ENCODE data around the gene EDN1.
A peak's percentile ranks its signal among the peaks of the same experiment; 100 is the strongest.
"Not testable (repeated sequence)": the region's sequence is repeated elsewhere in the genome, so short reads cannot be mapped to it uniquely, and the experiment has no call there.

Gene EDN1

DNA sequence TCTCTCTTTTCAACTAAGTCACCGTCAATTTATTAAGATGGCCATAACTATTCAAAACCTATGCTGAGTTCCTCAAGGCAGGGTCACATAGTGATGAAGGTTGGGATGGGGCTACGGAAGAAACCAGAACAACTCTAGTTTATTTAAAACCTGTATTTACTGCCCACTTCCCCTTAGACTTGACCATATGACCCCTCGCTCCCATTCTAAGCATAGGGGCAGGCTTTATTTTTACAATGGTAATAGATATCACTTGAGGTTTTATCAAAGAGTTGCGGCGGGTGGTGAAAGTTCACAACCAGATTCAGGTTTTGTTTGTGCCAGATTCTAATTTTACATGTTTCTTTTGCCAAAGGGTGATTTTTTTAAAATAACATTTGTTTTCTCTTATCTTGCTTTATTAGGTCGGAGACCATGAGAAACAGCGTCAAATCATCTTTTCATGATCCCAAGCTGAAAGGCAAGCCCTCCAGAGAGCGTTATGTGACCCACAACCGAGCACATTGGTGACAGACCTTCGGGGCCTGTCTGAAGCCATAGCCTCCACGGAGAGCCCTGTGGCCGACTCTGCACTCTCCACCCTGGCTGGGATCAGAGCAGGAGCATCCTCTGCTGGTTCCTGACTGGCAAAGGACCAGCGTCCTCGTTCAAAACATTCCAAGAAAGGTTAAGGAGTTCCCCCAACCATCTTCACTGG lies 5.5 kb downstream of the EDN1 start:
- no peak for DNase-seq

DNA sequence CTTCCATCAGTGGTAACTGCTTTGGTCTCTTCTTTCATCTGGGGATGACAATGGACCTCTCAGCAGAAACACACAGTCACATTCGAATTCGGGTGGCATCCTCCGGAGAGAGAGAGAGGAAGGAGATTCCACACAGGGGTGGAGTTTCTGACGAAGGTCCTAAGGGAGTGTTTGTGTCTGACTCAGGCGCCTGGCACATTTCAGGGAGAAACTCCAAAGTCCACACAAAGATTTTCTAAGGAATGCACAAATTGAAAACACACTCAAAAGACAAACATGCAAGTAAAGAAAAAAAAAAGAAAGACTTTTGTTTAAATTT lies 6.1 kb downstream of the EDN1 start:
- peak; percentile 91 for DNase-seq

DNA sequence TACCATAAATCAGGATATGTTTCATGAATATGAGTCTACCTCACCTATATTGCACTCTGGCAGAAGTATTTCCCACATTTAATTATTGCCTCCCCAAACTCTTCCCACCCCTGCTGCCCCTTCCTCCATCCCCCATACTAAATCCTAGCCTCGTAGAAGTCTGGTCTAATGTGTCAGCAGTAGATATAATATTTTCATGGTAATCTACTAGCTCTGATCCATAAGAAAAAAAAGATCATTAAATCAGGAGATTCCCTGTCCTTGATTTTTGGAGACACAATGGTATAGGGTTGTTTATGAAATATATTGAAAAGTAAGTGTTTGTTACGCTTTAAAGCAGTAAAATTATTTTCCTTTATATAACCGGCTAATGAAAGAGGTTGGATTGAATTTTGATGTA lies 6.4 kb downstream of the EDN1 start:
- no peak for DNase-seq

DNA sequence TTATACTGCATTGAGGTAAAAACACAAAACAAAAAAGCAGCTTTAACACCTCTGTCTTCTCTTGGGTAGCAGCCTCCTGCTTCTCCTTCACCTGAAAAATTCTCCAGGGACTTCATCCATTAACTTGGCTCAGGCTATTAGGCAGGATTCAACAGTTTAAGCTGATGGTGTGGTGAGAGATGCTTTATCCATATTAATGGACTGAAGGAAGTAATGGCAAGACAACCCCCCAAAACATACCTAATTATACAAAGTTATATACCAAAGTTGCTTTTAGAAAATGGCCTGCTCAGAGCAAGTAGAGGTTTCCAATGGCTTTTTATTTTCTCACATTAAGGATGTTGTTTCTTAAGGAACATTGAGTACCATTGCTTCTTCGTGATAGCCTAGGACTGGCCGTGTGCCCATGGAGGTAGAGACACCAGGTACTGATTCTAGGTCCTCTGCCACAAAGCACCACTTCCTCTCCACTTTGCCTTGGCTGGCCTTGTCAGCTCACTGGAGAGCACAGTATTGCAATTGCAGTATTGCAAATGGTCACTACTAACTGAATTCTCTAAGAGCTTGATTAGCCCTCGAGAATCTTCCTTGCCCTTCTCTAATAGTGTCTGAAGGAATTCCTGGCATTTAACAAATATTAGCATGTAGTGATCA lies 7.3 kb downstream of the EDN1 start:
- DNase-seq: no peak

DNA sequence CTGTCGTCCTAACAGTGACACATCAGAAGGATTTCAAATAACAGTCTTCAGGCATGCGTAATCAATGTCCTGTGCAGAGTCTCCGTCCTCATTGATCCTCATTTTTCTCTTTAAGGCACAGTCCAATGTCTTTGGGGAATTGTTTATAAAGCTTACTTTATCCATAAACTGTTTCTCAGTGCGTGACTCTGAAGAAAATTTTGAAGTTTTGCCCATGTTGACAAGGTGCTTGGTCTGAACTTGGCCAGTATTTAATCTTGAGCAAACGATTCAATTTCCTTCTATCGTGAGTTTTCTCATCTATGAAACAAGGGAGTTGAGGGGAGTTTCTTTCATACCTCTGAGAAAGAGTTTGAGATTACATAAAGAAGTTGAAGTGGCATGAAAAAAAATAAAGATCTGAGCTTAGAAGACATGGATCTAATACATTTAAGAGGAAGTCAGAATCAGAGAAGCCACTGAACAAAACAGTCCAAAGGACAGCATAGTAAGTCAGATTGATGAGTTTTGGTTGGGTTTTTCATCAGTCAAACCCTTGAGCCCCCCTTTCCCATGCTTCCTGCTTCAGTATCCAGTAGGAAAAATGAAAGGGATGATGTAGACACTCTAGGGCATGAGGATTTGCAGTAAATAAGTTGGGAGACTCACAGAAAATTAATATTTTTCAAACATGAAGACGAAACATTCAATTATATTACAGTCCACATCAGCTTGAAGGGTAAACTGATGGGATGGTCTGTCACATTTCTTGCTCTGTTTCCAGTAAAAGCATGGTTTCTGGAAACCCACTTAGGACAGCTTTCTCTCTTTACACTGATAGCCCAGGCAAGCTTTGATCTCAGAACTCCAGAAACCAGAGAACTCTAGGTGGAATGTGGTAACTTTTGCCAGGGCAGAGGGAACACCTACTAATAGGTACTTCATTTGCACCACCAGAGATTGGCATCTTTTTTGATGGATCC lies 8.1 kb downstream of the EDN1 start:
- DNase-seq: no peak

DNA sequence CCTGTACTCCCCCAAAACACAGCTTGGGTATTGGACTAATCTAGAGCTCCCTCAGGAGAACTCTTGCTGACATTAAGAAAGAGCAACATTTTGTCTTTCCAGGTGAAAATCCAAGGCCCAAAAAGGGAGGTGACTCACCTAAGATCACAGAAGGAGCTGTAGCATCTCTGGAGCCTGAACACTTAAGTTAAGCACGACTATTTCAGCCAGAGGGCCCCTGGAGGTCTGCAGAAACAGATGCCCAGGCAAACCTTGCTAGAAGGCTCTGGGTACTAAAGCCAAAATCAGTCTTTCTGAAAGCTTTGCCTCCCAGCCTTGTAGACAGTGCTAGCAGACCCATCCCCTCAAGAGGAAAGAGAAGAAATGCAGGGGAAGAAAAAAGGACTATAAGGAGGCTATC lies 8.8 kb downstream of the EDN1 start:
- DNase-seq: no peak

DNA sequence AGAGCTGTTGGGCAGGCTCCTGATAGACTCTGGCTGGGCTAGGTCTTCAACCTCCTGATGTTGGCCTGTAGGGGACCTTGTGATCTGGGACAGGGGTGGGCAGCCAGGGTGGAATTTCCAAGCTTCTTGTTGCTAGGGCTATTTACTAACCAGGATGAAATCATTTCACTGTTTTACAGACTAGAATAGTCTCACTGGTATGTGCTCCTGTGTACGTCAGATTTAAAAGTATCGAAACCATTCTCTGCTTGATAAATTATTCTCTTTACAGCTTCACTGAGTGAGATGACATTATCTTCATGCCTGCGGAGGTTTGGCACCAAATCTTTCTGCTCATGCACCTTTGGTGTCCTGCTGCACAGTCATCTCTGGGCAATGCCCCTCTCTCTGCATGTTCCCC lies 10.9 kb downstream of the EDN1 start:
- no peak for DNase-seq

DNA sequence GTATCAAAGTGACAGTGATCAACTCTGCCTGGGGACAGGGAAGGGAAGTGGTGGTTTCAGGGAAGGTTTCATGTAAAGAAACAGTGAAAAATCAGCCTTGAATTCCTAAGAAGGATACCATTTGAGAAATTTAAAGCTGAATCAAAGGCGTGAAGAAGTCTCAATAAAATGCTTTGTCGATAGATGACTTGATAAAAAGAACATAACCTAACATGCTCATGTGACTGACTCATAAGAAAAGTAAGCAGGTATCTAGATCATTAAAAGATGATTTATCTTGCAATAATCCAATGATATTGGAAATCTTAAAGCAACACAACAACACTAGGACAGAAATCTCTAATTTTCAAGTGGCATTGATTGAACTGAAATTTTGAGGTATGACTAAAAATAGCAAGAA lies 14.3 kb downstream of the EDN1 start:
- no peak for DNase-seq

DNA sequence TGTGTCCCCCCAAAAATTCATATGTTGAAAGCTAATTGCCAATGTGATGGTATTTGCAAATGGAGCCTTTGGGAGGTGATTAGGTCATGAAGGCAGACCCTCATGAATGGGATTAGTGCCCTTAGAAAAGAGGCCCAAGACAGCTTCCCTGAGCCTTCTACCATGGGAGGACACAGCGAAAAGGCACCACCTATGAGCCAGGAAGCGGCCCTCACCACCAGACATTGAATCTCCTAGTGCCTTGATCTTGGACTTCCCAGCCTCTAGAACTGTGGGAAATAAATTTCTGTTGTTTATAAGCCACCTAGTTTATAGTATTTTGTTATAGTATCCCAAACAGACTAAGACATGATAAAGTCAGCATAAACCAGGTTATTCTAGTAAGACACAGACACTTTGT lies 18.9 kb downstream of the EDN1 start:
- no peak for DNase-seq

DNA sequence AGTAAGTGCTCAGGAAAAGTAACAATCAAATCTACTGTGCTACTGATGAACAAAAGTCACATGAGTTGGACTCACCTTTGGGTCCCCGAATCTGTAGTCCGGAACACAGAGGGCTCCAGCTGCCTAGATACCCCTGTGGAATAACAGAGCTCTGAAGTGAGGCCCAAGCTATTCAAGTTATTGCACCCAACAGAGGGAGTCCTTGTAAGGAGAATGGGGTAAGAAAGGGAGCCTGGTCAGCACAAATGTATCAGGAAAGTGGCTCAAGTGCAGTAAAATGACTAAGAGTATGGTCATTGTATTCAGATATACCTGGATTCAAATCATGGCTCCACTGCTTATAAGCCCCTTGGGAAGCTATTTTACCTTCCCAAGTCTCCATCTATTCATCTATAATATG lies 20.9 kb downstream of the EDN1 start:
- DNase-seq: no peak

DNA sequence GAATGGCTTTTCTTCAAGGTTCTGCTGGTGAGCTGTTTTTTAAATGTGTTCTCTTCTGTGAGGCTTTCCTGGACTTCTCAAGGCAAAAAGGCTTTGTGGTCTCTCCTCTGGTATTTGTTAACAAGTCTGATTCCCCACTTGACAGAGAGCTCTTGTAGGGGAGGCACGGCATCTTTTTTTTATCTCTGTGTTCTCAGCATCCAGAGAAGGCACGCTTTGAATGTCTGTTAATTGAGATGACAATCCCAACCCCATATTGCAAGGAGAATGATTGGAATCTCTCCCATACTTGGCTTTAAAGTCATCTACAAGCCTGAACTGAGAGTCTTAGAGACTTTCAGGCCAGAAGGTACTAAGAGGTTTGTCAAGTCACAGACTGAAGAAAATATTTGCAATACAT lies 22.6 kb downstream of the EDN1 start:
- peak; percentile 82 for DNase-seq

DNA sequence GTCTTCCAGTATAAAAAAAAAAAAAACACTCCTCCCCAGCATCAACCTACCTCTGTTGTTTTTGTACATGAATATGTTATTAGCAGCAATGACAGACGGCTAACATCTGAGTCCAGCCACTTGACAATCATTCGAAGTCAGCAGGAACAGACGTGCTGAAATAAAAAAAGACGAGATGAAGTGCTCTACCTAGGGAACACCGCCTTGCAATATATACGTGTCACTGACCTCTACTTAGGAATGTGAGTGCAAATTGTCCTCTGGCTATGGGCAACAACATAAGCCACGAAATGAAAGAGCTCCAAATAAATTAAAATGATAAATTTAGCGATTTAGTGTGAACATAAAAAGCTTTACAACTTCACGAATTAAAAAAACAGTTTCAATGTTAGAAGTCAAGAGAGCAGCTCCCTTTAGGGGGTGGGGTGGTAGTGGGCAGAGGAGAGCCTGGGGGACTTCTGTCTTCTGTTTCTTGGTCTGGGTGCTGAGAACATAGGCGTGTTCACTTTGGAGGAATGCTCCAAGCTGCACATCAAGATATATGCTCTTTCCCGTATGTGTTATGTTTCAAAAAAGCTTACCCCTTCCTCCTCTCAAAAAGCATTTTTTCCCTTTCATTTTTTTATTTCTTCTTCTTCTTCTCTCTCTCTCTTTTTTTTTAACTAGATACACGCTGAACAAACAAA lies 23.3 kb downstream of the EDN1 start:
- no peak for DNase-seq

DNA sequence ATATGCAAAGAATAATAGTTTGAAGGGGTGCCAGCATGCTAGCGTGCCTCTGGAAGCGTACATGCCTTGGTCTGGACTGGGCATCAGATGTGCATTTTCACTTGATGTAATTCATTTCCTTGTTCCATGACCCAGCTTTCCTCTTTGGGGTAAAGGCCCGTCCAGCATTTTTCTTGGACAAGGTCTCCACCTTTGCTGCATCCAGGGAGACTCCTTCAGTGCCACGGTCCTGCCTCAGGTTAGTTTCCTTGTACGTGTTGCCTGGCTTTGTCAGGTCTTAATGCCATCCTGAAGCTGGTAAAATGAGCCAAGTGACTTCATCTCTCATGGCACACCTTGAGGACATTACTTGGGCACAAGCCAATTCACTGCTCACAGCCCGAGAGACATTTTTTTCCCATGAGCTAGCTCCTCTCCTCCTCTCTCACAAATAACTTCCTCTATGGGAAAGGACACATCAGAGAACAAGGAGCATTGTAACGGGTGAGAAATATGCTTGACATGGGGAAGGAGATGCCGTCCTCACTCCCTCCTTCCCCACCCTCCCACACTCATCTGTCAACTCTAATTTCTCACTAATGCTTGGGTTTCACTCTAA lies 23.9 kb downstream of the EDN1 start:
- peak; percentile 67 for DNase-seq

DNA sequence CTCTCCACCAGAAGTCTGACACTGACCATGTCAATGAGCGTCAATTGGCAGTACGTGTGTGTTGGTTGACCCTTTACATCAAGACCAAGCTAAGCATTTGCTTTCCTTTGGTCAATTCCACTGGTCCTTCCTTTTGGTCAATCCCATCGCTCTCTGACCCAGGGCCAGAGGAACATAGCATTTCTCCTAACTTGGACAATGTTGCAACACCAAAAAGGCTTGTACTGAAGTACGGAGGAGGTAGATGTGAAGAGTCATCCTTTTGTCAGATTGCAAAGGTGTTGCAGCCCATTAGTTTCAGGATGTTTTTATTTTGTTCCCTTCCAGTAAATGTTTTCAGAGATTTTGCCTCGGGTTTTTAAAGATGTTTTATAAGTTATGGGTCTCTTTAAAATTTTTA lies 24.6 kb downstream of the EDN1 start:
- DNase-seq: no peak

DNA sequence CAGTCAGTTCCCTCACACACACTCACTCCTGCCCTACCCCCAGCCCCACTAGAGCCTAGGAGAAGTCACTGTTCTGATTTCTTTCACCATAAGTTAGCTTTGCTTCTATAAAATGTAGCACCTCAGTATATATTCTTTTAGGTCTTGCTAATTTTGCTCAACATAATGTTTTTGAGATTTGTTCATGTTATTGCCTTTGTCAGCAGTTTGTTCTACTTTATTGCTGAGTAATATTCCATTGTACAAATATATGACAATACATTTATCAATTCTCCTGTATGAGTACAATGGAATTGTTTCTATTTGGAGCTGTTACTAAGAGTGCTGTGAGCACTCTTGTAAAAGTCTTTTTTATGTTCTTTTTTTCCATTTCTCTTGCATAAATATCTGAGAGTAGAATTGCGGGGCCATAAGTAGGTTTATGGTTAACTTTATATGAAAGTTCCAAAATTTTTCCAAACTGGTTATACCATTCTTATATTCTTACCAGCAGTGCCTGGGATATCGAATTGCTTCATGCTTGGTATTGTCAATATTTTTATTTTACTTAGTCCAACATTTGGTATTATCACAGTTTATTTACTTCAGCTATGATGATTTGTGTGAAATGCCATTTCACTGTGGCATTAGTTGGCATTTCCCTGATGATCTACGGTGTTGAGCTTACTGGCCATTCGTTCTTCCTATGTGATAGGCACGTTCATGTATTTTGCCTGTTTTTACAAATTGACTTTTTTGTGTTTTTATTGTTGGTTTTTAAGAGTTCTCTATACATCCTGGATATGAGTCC lies 25.3 kb downstream of the EDN1 start:
- no peak for DNase-seq

DNA sequence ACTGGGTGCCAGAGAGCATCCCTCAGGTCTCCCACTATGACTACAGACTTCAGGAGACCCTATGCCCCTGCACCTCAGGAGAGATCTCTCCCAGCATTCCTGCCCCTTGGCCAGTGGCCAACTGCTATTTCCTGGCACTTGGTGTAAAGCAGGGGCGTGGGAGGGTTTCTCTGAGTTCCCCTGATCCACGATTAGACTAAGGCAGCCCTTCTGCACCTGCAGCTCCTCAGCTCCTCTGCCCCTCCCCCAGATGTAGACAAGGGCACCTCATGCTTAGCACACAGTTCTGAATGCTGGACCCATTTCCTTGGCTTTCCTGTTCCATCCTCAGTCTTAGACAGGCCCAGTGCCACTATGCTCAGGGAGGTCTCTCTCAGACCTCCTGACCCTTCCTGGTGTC lies 28.6 kb downstream of the EDN1 start:
- DNase-seq: no peak

DNA sequence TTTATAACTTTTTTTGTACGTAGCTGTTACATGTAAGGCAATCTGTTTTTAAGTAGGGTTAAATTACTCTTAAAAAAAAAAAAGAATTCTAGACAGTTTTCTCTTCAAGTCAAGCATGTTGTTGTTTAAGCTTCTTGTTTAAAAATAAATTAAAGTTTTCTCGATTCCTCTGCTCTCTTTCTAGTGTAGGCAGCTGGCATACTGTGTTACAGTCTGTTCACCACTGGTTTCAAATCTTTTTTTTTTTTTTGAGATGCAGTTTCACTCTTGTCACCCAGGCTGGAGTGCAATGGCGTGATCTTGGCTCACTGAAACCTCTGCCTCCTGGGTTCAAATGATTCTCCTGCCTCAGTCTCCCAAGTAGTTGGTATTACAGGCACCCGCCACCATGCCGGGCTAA lies 29.9 kb downstream of the EDN1 start:
- DNase-seq: not testable (repeated sequence)

DNA sequence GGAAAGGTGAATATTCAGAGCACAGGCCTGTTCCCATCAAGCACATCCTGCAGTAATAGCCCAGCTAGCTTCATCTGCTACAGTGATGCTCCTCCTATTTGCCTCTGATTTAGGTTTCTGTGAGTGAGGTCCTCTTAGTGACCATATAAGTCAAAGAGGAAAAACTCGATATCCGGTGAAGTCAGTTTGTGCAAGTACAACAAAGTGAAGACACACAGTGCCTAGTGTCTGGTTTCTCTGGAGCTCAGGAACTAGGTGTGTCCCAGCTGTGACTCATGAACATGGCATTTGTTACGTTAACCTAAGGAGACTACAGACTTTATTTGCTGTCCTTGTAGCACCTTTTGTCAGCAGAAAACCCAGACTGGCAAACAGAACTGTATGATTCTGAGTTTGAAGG lies 33.9 kb downstream of the EDN1 start:
- peak; percentile 66 for DNase-seq

DNA sequence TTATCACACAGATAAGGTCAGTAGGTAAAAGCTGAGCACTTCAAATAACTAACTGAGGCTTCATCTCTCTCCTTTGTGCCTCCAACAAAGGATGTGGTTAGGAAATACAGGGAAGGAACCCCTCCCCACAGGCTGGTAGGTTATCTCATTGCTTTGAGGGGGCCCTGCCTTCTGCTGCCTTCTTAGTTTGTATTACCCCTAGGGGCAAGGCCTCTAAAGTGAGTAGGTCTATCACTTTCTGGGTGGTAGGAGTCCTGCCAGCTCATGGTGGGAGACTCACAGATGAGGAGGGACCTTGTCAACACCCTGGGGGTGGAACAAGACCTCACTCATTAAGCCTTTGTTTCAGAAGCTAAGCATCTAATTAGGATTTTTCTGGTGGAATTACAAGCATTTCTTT lies 34.6 kb downstream of the EDN1 start:
- DNase-seq: peak; percentile 46

DNA sequence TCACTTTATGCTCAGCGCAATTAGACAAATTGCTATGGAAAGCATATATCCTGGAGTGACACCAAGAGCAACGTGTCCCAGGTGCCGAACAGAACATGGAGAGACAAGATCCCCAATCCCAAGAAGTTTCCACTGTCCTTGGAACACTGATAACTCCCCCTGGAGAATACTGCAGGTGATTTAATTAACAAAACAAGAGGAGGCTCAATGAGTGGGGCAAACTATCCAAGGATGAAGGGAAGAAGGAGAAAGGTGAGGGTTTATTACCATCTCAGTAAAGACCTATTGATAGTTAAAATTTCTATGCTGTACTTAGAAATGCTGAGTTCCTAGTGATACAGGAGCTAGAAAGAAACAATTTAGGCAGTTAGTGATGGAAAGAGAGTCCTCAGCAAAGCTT lies 35.7 kb downstream of the EDN1 start:
- no peak for DNase-seq

DNA sequence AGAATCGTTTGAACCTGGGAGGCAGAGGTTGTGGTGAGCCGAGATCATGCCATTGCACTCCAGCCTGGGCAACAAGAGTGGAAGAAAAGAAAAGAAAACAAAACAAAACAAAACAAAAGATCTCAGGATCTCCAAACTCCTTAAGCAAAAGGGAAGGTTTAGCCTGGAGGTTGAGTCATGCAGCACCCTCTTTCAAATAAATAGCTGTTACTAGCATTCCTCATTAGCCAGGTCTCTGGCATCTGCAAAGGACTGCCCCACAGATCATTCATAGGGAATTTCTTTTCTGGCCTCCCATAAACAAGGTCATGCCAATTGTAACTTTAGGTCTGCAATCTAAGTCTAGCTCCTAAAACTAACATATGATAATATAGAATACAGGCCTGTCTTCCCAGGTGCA lies 37.2 kb downstream of the EDN1 start:
- DNase-seq: peak; percentile 21

DNA sequence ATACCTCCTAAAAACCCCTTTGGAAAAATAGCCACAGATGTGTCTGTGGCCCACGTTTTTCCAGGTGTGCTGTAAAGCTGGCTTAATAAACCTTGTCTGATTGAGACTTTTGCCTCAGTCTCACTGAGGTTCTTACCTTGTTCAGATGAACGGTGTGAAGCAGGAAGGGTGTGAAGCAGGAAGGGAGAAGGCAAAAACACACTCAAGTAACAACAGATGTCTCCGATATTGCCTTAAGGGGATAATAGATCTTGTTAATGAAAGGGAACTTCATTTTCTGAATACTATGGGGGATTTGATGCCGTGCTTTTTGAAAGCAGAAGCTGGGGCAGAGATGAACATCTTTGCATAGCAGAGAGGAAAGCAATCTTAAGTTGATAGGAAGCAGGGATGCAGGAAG lies 37.8 kb downstream of the EDN1 start:
- DNase-seq: no peak

Data from fibroblast of skin of right biceps (primary cell).